HPDE6-E6E7 (cell line): ENCODE data around the gene TBR1.

ENCODE experiments used
- DNase-seq: peaks from one replicate; pipeline ENCODE4 v3.0.0; 2011; ENCODE audit warnings: missing footprints; ENCODE audit errors: extremely low spot score

The TBR1 gene

GRCh38 chr2:161415034-161415986 lies 787 bp upstream of the TBR1 start:
- DNase-seq, result no peak

GRCh38 chr2:161416708-161417437 lies 776 bp downstream of the TBR1 start:
- DNase-seq, result no peak

GRCh38 chr2:161417438-161418274 lies 1.6 kb downstream of the TBR1 start:
- DNase-seq, result no peak

- DNase-seq, result no peak
Measured at GRCh38 chr2:161418275-161418714, 2.2 kb downstream of the TBR1 start.

- DNase-seq, result no peak
Measured at GRCh38 chr2:161418715-161419637, 2.9 kb downstream of the TBR1 start.

- DNase-seq, result no peak
Measured at GRCh38 chr2:161419638-161420190, 3.6 kb downstream of the TBR1 start.

GRCh38 chr2:161420406-161421074 lies 4.4 kb downstream of the TBR1 start:
- no peak for DNase-seq

- DNase-seq, result no peak
Measured at GRCh38 chr2:161421686-161422085, 5.6 kb downstream of the TBR1 start.

- DNase-seq, result no peak
Measured at GRCh38 chr2:161422816-161423403, 6.8 kb downstream of the TBR1 start.

GRCh38 chr2:161423421-161424393 lies 7.6 kb downstream of the TBR1 start:
- DNase-seq, result no peak

GRCh38 chr2:161424394-161424769 lies 8.3 kb downstream of the TBR1 start:
- no peak for DNase-seq

- DNase-seq, result no peak
Measured at GRCh38 chr2:161424891-161425727, 9.0 kb downstream of the TBR1 start.

GRCh38 chr2:161425728-161426454 lies 9.8 kb downstream of the TBR1 start:
- no peak for DNase-seq

- DNase-seq, result no peak
Measured at GRCh38 chr2:161426455-161426921, 10.4 kb downstream of the TBR1 start.

GRCh38 chr2:161426922-161427663 lies 11.0 kb downstream of the TBR1 start:
- no peak for DNase-seq
